WI38 (cell line): ENCODE results near the gene CAPN9.
"Not testable (repeated sequence)": the region's sequence is repeated elsewhere in the genome, so short reads cannot be mapped to it uniquely, and the experiment has no call there.

ENCODE experiments used
- H3K4me3 ChIP-seq: 2 replicates; pipeline ENCODE4 v1.5.1; 2011; ENCODE audit warnings: low read depth, mild to moderate bottlenecking, control low read depth, low read length
- CTCF ChIP-seq: IDR thresholded peaks from 2 replicates; pipeline ENCODE4 v1.5.1; 2012; ENCODE audit warnings: low read depth, mild to moderate bottlenecking, control low read depth, low read length

Gene CAPN9

GRCh38 chr1:230759369-230760065, 12.3 kb downstream of the CAPN9 start:
- H3K4me3 ChIP-seq, result no peak overlapping the region
- TF ChIP-seq CTCF, result no peak

- TF ChIP-seq CTCF, result no peak
These were observed 13.2 kb downstream of the CAPN9 start for GRCh38 chr1:230760360-230760827.

GRCh38 chr1:230761443-230762167, 14.4 kb downstream of the CAPN9 start:
- H3K4me3 ChIP-seq, result no peak overlapping the region
- no peak for TF ChIP-seq CTCF

More at GRCh38 chr1:230760360-230760827, 13.2 kb downstream of the CAPN9 start:
- no peak overlapping the region for H3K4me3 ChIP-seq

GRCh38 chr1:230763927-230764591, 16.9 kb downstream of the CAPN9 start:
- no peak overlapping the region for H3K4me3 ChIP-seq
- TF ChIP-seq CTCF, result no peak

- H3K4me3 ChIP-seq, result no peak overlapping the region
- no peak for TF ChIP-seq CTCF
These were observed 19.1 kb downstream of the CAPN9 start for GRCh38 chr1:230766318-230766717.

GRCh38 chr1:230767859-230768612, 20.8 kb downstream of the CAPN9 start:
- H3K4me3 ChIP-seq, result not testable (repeated sequence)

- no peak overlapping the region for H3K4me3 ChIP-seq
- TF ChIP-seq CTCF, result no peak
These were observed 21.8 kb downstream of the CAPN9 start for GRCh38 chr1:230768903-230769570.
